Skeletal muscle tissue (tissue), 4 donors: ENCODE measurements around the gene CCDC54. TPM values are rescaled to one million over a fixed set of nuclear protein-coding genes. Genes with fewer than 3 reads are reported as not detected.

ENCODE experiments used
- H3K27ac ChIP-seq: one replicate; pipeline ENCODE4 v1.7.0; 2013; ENCODE audit warnings: mild to moderate bottlenecking, low read depth, low read length, inconsistent platforms
- H3K27me3 ChIP-seq, 3 donors: one replicate each; pipeline ENCODE4 v1.7.0; 2013; ENCODE audit warnings: low read length in 3 of 3; ENCODE audit not compliant: control insufficient read depth in 3 of 3, insufficient read depth in 3 of 3
- H3K36me3 ChIP-seq, 3 donors: one replicate each; pipeline ENCODE4 v1.7.0; 2013; ENCODE audit warnings: low read length in 3 of 3; ENCODE audit not compliant: control insufficient read depth in 3 of 3, insufficient read depth in 3 of 3
- H3K4me1 ChIP-seq, 3 donors: one replicate each; pipeline ENCODE4 v1.7.0; 2013; ENCODE audit warnings: low read length in 3 of 3, mild to moderate bottlenecking in 3 of 3; ENCODE audit not compliant: control insufficient read depth in 3 of 3, insufficient read depth in 3 of 3
- H3K4me3 ChIP-seq, 3 donors: one replicate each; pipeline ENCODE4 v1.7.0; 2013; ENCODE audit warnings: low read length in 3 of 3
- H3K9ac ChIP-seq, 3 donors: one replicate each; pipeline ENCODE4 v1.7.0; 2013; ENCODE audit warnings: low read length in 3 of 3, mild to moderate bottlenecking in 3 of 3, moderate library complexity in 2 of 3, low read depth in 1 of 3
- H3K9me3 ChIP-seq, 3 donors: one replicate each; pipeline ENCODE4 v1.7.0; 2013; ENCODE audit warnings: low read length in 3 of 3; ENCODE audit not compliant: control insufficient read depth in 3 of 3
- total RNA-seq: library from RNA; depleted of rRNA; stranded (reverse); fragments of >200 nt; gene quantifications from one replicate; pipeline ENCODE4 v1.2.3, GENCODE V29; 2014
- donor health status: Osteomylitis.

Gene CCDC54
- total RNA-seq, 1 donor from 2014 or later = not detected

GRCh38 chr3:107384907-107385306 lies 7.7 kb downstream of the CCDC54 start:
- Histone ChIP-seq H3K27ac (no peak overlapping the region), H3K4me3 (no peak overlapping the region), H3K9me3 (no peaks in the 10 kb centered on the region), H3K4me1 (no peaks in the 10 kb centered on the region), H3K9ac (no peak overlapping the region), H3K27me3 (no peaks in the 10 kb centered on the region), H3K36me3 (no peaks in the 10 kb centered on the region)

- Histone ChIP-seq H3K9me3 (no peaks in the 10 kb centered on the region), H3K9ac (no peak overlapping the region), H3K27me3 (no peaks in the 10 kb centered on the region), H3K4me1 (no peaks in the 10 kb centered on the region), H3K36me3 (no peaks in the 10 kb centered on the region), H3K4me3 (no peak overlapping the region), H3K27ac (no peak overlapping the region)
These were observed 10.3 kb downstream of the CCDC54 start for GRCh38 chr3:107387555-107387954.

- H3K4me1 ChIP-seq = no peaks in the 10 kb centered on the region
- H3K4me3 ChIP-seq = no peak overlapping the region
- no peaks in the 10 kb centered on the region for H3K36me3 ChIP-seq
- no peaks in the 10 kb centered on the region for H3K27me3 ChIP-seq
- no peak overlapping the region for H3K9ac ChIP-seq
- H3K27ac ChIP-seq = no peak overlapping the region
- no peaks in the 10 kb centered on the region for H3K9me3 ChIP-seq
These were observed 15.4 kb downstream of the CCDC54 start for GRCh38 chr3:107392549-107393165.

- Histone ChIP-seq H3K9me3 (no peaks in the 10 kb centered on the region), H3K9ac (no peak overlapping the region), H3K4me3 (no peak overlapping the region), H3K36me3 (no peaks in the 10 kb centered on the region), H3K27ac (no peak overlapping the region), H3K4me1 (no peaks in the 10 kb centered on the region), H3K27me3 (no peaks in the 10 kb centered on the region)
These were observed 17.3 kb downstream of the CCDC54 start for GRCh38 chr3:107394502-107394901.

- Histone ChIP-seq H3K27ac (no peak overlapping the region), H3K36me3 (no peaks in the 10 kb centered on the region), H3K9ac (no peak overlapping the region), H3K9me3 (no peaks in the 10 kb centered on the region), H3K4me1 (no peaks in the 10 kb centered on the region), H3K4me3 (no peak overlapping the region), H3K27me3 (no peaks in the 10 kb centered on the region)
These were observed 17.8 kb downstream of the CCDC54 start for GRCh38 chr3:107395066-107395465.

- Histone ChIP-seq H3K27me3 (no peaks in the 10 kb centered on the region), H3K36me3 (no peaks in the 10 kb centered on the region), H3K9me3 (no peaks in the 10 kb centered on the region), H3K9ac (no peak overlapping the region), H3K27ac (no peak overlapping the region), H3K4me3 (no peak overlapping the region), H3K4me1 (no peaks in the 10 kb centered on the region)
These were observed 24.1 kb downstream of the CCDC54 start for GRCh38 chr3:107401301-107401700.

- Histone ChIP-seq H3K4me3 (no peak overlapping the region), H3K4me1 (no peaks in the 10 kb centered on the region), H3K27me3 (no peaks in the 10 kb centered on the region), H3K36me3 (no peaks in the 10 kb centered on the region), H3K9ac (no peak overlapping the region), H3K27ac (no peak overlapping the region), H3K9me3 (no peaks in the 10 kb centered on the region)
These were observed 25.0 kb downstream of the CCDC54 start for GRCh38 chr3:107402214-107402613.

GRCh38 chr3:107404727-107405469 lies 27.7 kb downstream of the CCDC54 start:
- H3K27ac ChIP-seq = no peak overlapping the region
- no peaks in the 10 kb centered on the region for H3K4me1 ChIP-seq
- peaks cover 0 to 5% (median 4%) of the 10 kb centered on the region in 3 donors for H3K9me3 ChIP-seq
- no peaks in the 10 kb centered on the region for H3K27me3 ChIP-seq
- no peak overlapping the region for H3K4me3 ChIP-seq
- no peak overlapping the region for H3K9ac ChIP-seq
- no peaks in the 10 kb centered on the region for H3K36me3 ChIP-seq

- H3K9me3 ChIP-seq = peaks cover 0 to 5% (median 4%) of the 10 kb centered on the region in 3 donors
- H3K4me3 ChIP-seq = no peak overlapping the region
- H3K36me3 ChIP-seq = no peaks in the 10 kb centered on the region
- no peaks in the 10 kb centered on the region for H3K27me3 ChIP-seq
- H3K4me1 ChIP-seq = no peaks in the 10 kb centered on the region
- no peak overlapping the region for H3K9ac ChIP-seq
- H3K27ac ChIP-seq = no peak overlapping the region
These were observed 30.1 kb downstream of the CCDC54 start for GRCh38 chr3:107407355-107407754.

- no peaks in the 10 kb centered on the region for H3K36me3 ChIP-seq
- H3K27me3 ChIP-seq = no peaks in the 10 kb centered on the region
- H3K9me3 ChIP-seq = peaks cover 0 to 5% (median 4%) of the 10 kb centered on the region in 3 donors
- H3K9ac ChIP-seq = no peak overlapping the region
- no peak overlapping the region for H3K4me3 ChIP-seq
- no peaks in the 10 kb centered on the region for H3K4me1 ChIP-seq
- H3K27ac ChIP-seq = no peak overlapping the region
These were observed 31.3 kb downstream of the CCDC54 start for GRCh38 chr3:107408513-107408912.
